Measurements from ENCODE around the gene OR9G4.

OR9G4 gene

DNA sequence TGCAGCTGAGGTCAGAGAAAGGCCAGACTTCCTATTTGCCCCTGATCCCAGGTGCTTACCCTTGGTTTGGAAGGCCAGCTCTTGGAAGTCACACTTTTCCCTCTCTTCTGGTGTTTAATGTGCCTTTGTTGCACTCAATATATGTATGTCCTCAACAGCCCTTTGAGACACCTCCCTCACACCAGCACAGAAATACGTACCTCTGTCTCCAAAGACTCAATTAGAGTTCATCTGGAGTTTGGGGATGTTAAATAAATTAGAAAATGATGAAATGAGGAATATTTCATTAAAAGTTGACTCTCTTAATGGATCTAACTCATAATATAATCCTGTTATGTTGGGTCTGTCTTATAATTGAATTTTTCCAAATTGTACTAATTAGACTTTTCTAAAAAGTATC is at the start of gene OR9G4:
Gene OR9G4, minus strand, starts transcription at position 101 of the 400 bp plus-strand sequence. CDS start 4,931 bp downstream, outside the sequence.
- no peak for DNase-seq (ENCODE audit: low spot score)

DNA sequence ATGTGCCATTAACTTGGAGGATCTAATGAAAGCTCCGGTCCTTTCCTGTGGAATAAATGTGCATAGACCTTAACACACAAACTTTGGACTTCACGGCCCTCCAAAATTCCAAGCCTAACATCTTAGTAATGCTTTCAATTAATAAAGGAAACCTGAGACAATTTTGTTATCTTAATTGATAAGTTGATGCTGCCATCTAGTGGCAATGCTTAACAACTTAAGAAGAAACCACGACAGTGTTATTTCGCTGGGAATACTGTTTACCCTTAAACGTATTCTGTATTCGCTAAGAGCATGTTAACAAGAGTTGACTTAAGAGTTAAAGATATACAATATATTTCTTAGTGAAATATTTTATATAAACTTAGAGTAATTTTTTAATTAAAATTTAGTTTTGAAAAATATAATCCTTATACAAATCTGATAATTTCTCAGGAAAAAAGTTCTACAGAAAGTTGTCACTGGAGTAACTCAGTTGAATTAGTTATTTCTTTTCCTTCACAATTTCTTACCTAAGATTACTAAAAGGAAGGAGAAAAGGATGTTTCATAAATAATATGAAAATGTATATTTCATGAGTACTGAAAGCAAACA is 35.0 kb upstream of the OR9G4 start:
- peak; percentile 64 for DNase-seq (ENCODE audit: low spot score)

GRCh38 chr11:56782167-56782847 is 33.8 kb upstream of the OR9G4 start:
- DNase-seq (ENCODE audit: low spot score): peak; percentile 4

DNA sequence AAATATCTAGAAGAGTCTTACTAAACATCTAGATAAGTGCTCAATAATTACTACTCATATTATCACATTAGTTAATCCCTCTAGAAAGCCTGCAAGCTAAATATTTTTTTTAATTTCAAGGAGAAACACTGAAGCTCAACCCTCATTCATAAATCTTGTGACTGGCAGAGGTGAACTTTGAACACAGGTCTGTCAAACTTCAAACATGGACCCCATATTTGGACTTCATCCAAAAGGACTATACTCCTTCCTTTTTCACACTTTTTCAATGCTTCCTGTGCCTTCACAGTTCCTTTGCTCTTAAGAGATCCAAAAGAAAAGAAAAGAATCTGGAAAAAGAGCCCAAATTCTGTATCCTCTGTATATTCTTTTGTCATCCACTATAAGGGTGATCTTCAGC is 28.3 kb upstream of the OR9G4 start:
- DNase-seq (ENCODE audit: low spot score): no peak

GRCh38 chr11:56764976-56765375 is 16.5 kb upstream of the OR9G4 start:
- no peak for DNase-seq (ENCODE audit: low spot score)

- DNase-seq (ENCODE audit: low spot score): no peak
Measured at GRCh38 chr11:56751480-56751879, 3.0 kb upstream of the OR9G4 start.

DNA sequence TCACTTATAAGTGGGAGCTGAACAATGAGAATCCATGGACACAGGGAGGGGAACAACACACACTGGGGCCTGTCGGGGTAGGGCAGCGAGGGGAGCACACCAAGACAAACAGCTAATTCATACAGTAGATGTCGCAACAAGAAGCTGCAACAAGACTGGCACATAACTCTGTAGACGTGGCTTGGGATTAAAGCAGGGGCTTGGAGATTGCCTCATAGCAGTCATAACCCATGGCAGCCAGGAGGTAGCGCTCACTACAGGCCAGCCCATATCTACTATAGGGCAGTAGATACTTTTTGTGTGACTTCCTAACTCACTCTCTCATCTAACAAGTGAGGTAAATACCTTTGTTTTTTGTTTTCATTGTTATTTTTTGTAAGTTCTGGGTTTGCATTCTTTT is 1.7 kb upstream of the OR9G4 start:
- no peak for DNase-seq (ENCODE audit: low spot score)

DNA sequence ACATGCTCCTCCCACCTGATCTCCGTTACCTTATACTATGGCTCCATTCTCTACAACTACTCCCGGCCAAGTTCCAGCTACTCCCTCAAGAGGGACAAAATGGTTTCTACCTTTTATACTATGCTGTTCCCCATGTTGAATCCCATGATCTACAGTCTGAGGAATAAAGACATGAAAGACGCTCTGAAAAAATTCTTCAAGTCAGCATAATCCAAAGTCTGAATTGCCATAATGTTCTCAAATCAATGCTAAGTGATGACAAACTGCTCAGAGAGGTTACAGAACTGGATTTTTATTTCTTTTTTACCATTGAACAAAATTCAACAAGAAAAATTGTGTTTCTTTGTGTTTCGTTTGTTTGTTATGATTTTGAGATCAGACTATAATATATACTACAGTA is 7.6 kb downstream of the OR9G4 start:
- DNase-seq (ENCODE audit: low spot score): no peak

DNA sequence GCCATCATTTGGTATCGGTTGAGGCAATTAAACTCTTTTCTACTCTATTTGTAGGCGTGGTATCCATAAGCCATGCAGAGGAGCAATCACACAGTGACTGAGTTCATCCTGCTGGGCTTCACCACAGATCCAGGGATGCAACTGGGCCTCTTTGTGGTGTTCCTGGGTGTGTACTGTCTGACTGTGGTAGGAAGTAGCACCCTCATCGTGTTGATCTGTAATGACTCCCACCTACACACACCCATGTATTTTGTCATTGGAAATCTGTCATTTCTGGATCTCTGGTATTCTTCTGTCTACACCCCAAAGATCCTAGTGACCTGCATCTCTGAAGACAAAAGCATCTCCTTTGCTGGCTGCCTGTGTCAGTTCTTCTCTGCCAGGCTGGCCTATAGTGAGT is 8.4 kb downstream of the OR9G4 start:
- no peak for DNase-seq (ENCODE audit: low spot score)

DNA sequence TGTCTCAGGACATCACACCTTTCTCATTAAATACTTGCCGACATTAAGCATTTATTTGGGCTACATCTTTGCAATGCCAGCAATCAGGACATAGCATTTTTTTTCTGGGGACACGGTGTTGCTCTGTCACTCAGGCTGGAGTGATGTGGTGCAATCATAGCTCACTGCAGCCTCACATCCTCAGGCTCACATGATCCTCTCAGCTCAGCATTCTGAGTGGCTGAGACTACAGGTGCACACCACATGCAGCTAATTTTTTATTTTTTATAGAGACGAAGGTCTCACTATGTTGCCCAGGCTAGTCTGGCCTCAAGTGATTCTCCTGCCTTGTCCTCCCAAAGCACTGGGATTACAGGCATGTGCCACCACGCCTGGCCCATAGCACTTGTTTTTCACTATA is 28.0 kb downstream of the OR9G4 start:
- no peak for DNase-seq (ENCODE audit: low spot score)

GRCh38 chr11:56716379-56716854 is 32.1 kb downstream of the OR9G4 start:
- no peak for DNase-seq (ENCODE audit: low spot score)

GRCh38 chr11:56714206-56714605 is 34.3 kb downstream of the OR9G4 start:
- no peak for DNase-seq (ENCODE audit: low spot score)

- no peak for DNase-seq (ENCODE audit: low spot score)
Measured at GRCh38 chr11:56706486-56706885, 42.0 kb downstream of the OR9G4 start.

DNA sequence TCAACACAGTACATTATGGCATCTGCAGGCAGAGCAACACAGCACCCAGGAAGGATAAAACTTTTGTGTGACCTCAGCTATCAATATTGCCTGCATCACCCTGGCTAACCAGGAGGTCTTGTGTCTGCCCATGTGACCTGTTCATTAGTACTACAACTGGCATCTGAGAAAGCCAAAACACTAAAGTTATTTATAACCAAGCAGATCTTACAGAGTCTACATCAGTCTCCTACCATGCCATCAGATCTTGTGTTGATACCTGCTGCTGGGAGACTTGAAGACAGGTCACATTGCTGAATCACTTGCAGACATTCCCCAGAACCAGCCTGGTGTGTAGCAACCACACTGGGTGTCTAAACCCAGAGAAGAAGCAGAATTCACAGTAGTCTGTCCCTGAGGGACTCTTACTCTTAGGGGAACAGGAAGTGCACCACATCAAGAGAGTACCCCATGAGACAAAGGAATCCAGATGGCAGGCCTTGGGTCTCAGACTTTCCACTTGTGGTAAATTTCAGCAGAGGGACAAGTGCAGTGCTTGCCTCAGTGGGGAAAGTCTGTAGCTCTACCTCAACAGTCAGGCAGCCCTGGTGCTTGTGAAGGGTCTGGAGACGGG is 42.6 kb downstream of the OR9G4 start:
- no peak for DNase-seq (ENCODE audit: low spot score)

DNA sequence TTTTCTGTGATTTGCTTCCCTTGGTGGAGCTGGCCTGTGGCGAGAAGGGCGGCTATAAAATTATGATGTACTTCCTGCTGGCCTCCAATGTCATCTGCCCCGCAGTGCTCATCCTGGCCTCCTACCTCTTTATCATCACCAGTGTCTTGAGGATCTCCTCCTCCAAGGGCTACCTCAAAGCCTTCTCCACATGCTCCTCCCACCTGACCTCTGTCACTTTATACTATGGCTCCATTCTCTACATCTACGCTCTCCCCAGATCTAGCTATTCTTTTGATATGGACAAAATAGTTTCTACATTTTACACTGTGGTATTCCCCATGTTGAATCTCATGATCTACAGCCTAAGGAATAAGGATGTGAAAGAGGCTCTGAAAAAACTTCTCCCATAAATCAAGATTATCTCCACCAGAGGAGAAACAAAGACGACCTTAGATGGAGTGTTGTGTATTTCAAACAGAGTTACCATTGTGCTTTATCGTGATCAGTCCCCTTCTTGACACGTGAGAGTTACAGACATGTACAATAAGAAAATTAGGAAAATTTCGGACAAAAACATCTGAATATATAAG is 47.5 kb downstream of the OR9G4 start:
- DNase-seq (ENCODE audit: low spot score): no peak

GRCh38 chr11:56700242-56700913 is 48.1 kb downstream of the OR9G4 start:
- peak; percentile 3 for DNase-seq (ENCODE audit: low spot score)

- DNase-seq (ENCODE audit: low spot score): no peak
Measured at GRCh38 chr11:56698795-56699194, 49.7 kb downstream of the OR9G4 start, which contains the start of gene OR9G1. OR9G1 (plus strand) TSS chr11:56699095; CDS start chr11:56700388, 1,293 bp downstream.

- DNase-seq (ENCODE audit: low spot score): no peak
Measured at GRCh38 chr11:56693428-56693827, 55.1 kb downstream of the OR9G4 start.

Data from NAMALWA (cell line).